Spleen (tissue), 11 donors: ENCODE data around the gene DCAF7. TPM values are rescaled to one million over a fixed set of nuclear protein-coding genes. Genes with fewer than 3 reads are reported as not detected.

ENCODE experiments used
- DNase-seq: peaks from one replicate; pipeline ENCODE4 v3.0.0-alpha.2; 2020
- H3K27ac ChIP-seq, 8 donors: fragments of 200-600 bp; sonication (generic) in 7 of 8; 1 replicate in 4 of 8; 2 replicates in 4 of 8; pipeline versions ENCODE4 v1.5.0 to v1.8.0; 2016 to 2021; ENCODE audit warnings: inconsistent platforms in 4 of 8, mild to moderate bottlenecking in 4 of 8, moderate library complexity in 1 of 8
- H3K27me3 ChIP-seq, 7 donors: fragments of 200-600 bp; sonication (generic) in 6 of 7; replicated peaks in 1 of 7; 1 replicate in 4 of 7; 2 replicates in 3 of 7; pipeline versions ENCODE4 v1.5.0 to v1.8.0; 2016 to 2021; ENCODE audit warnings: inconsistent platforms in 3 of 7, mild to moderate bottlenecking in 1 of 7
- H3K36me3 ChIP-seq, 6 donors: fragments of 200-600 bp; sonication (generic) in 5 of 6; 1 replicate in 4 of 6; 2 replicates in 2 of 6; pipeline versions ENCODE4 v1.5.0 to v1.8.0; 2016 to 2021; ENCODE audit warnings: inconsistent platforms in 2 of 6
- H3K4me1 ChIP-seq, 6 donors: fragments of 200-600 bp; sonication (generic) in 5 of 6; 1 replicate in 3 of 6; 2 replicates in 3 of 6; pipeline versions ENCODE4 v1.5.0 to v1.8.0; 2016 to 2021; ENCODE audit warnings: inconsistent platforms in 3 of 6
- H3K4me3 ChIP-seq, 8 donors: fragments of 200-600 bp; sonication (generic) in 7 of 8; 1 replicate in 4 of 8; 2 replicates in 4 of 8; pipeline versions ENCODE4 v1.5.0 to v1.8.0; 2016 to 2021; ENCODE audit warnings: inconsistent platforms in 4 of 8, mild to moderate bottlenecking in 4 of 8, moderate library complexity in 2 of 8
- H3K9me3 ChIP-seq, 8 donors: fragments of 200-600 bp; sonication (generic) in 7 of 8; 1 replicate in 4 of 8; 2 replicates in 4 of 8; pipeline versions ENCODE4 v1.5.0 to v1.8.0; 2016 to 2021; ENCODE audit warnings: inconsistent platforms in 4 of 8
- CTCF ChIP-seq, 11 experiments: fragments of 200-600 bp in 7 of 11; fragments of 450-650 bp in 4 of 11; sonication (generic) in 4 of 11; IDR thresholded peaks in 8 of 11; conservative IDR thresholded peaks in 3 of 11; 1 replicate in 7 of 11; 2 replicates in 4 of 11; pipeline versions ENCODE4 v1.4.0 to v1.8.0; 2016 to 2021; ENCODE audit warnings: antibody characterized with exemption in 11 of 11, inconsistent platforms in 4 of 11, mild to moderate bottlenecking in 1 of 11
- POLR2A ChIP-seq, 3 donors: fragments of 450-650 bp; IDR thresholded peaks; one replicate each; pipeline ENCODE4 v1.5.1; 2017; ENCODE audit warnings: antibody characterized with exemption in 3 of 3, mild to moderate bottlenecking in 1 of 3
- POLR2AphosphoS5 ChIP-seq, 3 donors: sonication (generic); formaldehyde crosslinking; IDR thresholded peaks; one replicate each; pipeline ENCODE4 v1.5.1; 2017; ENCODE audit warnings: antibody characterized with exemption in 3 of 3
- WGBS, 5 donors: extraction: QIAGEN DNeasy Blood & Tissue Kit in 3 of 5; methylation state at CpG; one replicate each; pipeline versions ENCODE4 v1.1.5 to v1.1.7; 2013 to 2018; 5-methylcytosine and 5-hydroxymethylcytosine counted together
- intact Hi-C: fragments of 100-400 bp; cut with DNase I; formaldehyde crosslinking; loops from one replicate; pipeline ENCODE4 v1.15.0; 2023; ENCODE audit warnings: low total_unique reads
- polyA plus RNA-seq, 3 donors: library from polyadenylated mRNA; stranded (reverse); fragments of 200-250 nt; gene quantifications; one replicate each; pipeline ENCODE4 v1.2.1, GENCODE V29; 2013
- total RNA-seq, 7 donors: library from RNA; depleted of rRNA in 3 of 7; stranded (reverse); fragments of >200 nt in 3 of 7; fragmentation: NEBNext Ultra II Directional in 4 of 7; extraction: Animal tissue kit (Norgen Biotek cat#: 25700) in 4 of 7; gene quantifications; one replicate each; pipeline versions ENCODE4 v1.1.0 to v1.2.1, GENCODE V29; 2016 to 2021
- donor health status: healthy with polysubstance abuse.
- donor health status: DM: no; HTN: no; CAD: no; lungs with moderate emphysema.
- donor health status: DM: no; HTN: no; CAD: no.
- donor health status: Bipolar disorder and iron deficiency.
- donor health status: healthy.
- donor health status: DM: no; HTN: no; CAD: no.
- donor health status: DM: yes; HTN: yes; CAD: no.

Gene DCAF7
- total and polyA plus RNA-seq, 10 donors: 15.9 to 87.5 (median 54.7) TPM

GRCh38 chr17:63524051-63524450 is 26.2 kb upstream of the DCAF7 start:
- no peaks in the 10 kb centered on the region for H3K36me3 ChIP-seq
- no peaks in the 10 kb centered on the region for H3K9me3 ChIP-seq
- TF ChIP-seq POLR2AphosphoS5 (IDR thresholded peaks at IDR 0.05): no peak
- no peak for TF ChIP-seq CTCF (IDR thresholded peaks at IDR 0.05 in 8 of 11, conservative IDR thresholded peaks at IDR 0.05 in 3 of 11)
- no peak for TF ChIP-seq POLR2A (IDR thresholded peaks at IDR 0.05)
- intact Hi-C loops: no loop called here
- H3K27ac ChIP-seq: no peak overlapping the region
- WGBS, 5 donors: 88 to 95% (median 93%) methylated on average over 14 of the region's 14 CpGs
- DNase-seq: no peak
- no peak overlapping the region for H3K4me3 ChIP-seq
- peaks cover 0 to 66% (median 6%) of the 10 kb centered on the region in 7 donors for H3K27me3 ChIP-seq
- H3K4me1 ChIP-seq: peaks cover 0 to 11% (median 4%) of the 10 kb centered on the region in 6 donors

- Histone ChIP-seq H3K27me3 (peaks cover 0 to 66% (median 6%) of the 10 kb centered on the region in 7 donors), H3K36me3 (no peaks in the 10 kb centered on the region), H3K4me1 (peaks cover 0 to 11% (median 4%) of the 10 kb centered on the region in 6 donors), H3K27ac (no peak overlapping the region), H3K4me3 (no peak overlapping the region), H3K9me3 (no peaks in the 10 kb centered on the region)
- DNase-seq: no peak
- TF ChIP-seq POLR2A (IDR thresholded peaks at IDR 0.05) (no peak), POLR2AphosphoS5 (IDR thresholded peaks at IDR 0.05) (no peak), CTCF (IDR thresholded peaks at IDR 0.05 in 8 of 11, conservative IDR thresholded peaks at IDR 0.05 in 3 of 11) (no peak)
- WGBS, 5 donors: 61 to 77% (median 69%) methylated on average over 6 of the region's 6 CpGs
- intact Hi-C loops: no loop called here
Measured at GRCh38 chr17:63525190-63525946, 24.9 kb upstream of the DCAF7 start.

- TF ChIP-seq POLR2A (IDR thresholded peaks at IDR 0.05) (no peak), CTCF (IDR thresholded peaks at IDR 0.05 in 8 of 11, conservative IDR thresholded peaks at IDR 0.05 in 3 of 11) (no peak), POLR2AphosphoS5 (IDR thresholded peaks at IDR 0.05) (no peak)
- Histone ChIP-seq H3K27me3 (peaks cover 0 to 53% (median 6%) of the 10 kb centered on the region in 7 donors), H3K9me3 (no peaks in the 10 kb centered on the region), H3K36me3 (no peaks in the 10 kb centered on the region), H3K4me1 (peaks cover 0 to 11% (median 4%) of the 10 kb centered on the region in 6 donors), H3K27ac (no peak overlapping the region), H3K4me3 (no peak overlapping the region)
- DNase-seq: no peak
- 71 to 86% (median 83%) methylated on average over 5 of the region's 5 CpGs for WGBS, 5 donors
- intact Hi-C loops: no loop called here
Measured at GRCh38 chr17:63526861-63527260, 23.4 kb upstream of the DCAF7 start.

- no peaks in the 10 kb centered on the region for H3K36me3 ChIP-seq
- WGBS, 5 donors: 77 to 94% (median 87%) methylated on average over 6 to 9 of the region's 9 CpGs
- H3K27ac ChIP-seq: no peak overlapping the region
- TF ChIP-seq CTCF (IDR thresholded peaks at IDR 0.05 in 8 of 11, conservative IDR thresholded peaks at IDR 0.05 in 3 of 11) (no peak), POLR2AphosphoS5 (IDR thresholded peaks at IDR 0.05) (no peak), POLR2A (IDR thresholded peaks at IDR 0.05) (no peak)
- no peaks in the 10 kb centered on the region for H3K9me3 ChIP-seq
- peaks cover 0 to 5% (median 1%) of the 10 kb centered on the region in 6 donors for H3K4me1 ChIP-seq
- intact Hi-C loops: no loop called here
- no peak overlapping the region for H3K4me3 ChIP-seq
- no peak for DNase-seq
- H3K27me3 ChIP-seq: peaks cover 0 to 40% (median 4%) of the 10 kb centered on the region in 7 donors
Measured at GRCh38 chr17:63528183-63528582, 22.1 kb upstream of the DCAF7 start.
